ENCODE results near the gene POGK.
"Not testable (repeated sequence)": the region's sequence is repeated elsewhere in the genome, so short reads cannot be mapped to it uniquely, and the experiment has no call there.

POGK gene
- total RNA-seq, result 66.0 to 70.0 (median 67.2) reads per million in 3 donors

- Histone ChIP-seq H3K27me3 (replicated peaks; ENCODE audit: control insufficient read depth, insufficient read depth, low read length, poor library complexity, severe bottlenecking) (no peaks in the 10 kb centered on the region), H3K27ac (ENCODE audit: insufficient read depth, low read length, poor library complexity, severe bottlenecking) (peak within 1 kb of the TSS; percentile 85), H3K4me3 (ENCODE audit: insufficient read depth, low read depth, low read length, poor library complexity, severe bottlenecking) (peak within 1 kb of the TSS; percentile 66), H3K36me3 (ENCODE audit: control insufficient read depth, insufficient read depth, low read length) (peaks cover 21% of the 10 kb centered on the region), H3K9me3 (ENCODE audit: control insufficient read depth, low read length) (no peaks in the 10 kb centered on the region), H3K4me1 (ENCODE audit: control insufficient read depth, insufficient read depth, low read length, poor library complexity, severe bottlenecking) (peaks cover 20% of the 10 kb centered on the region)
- peak; percentile 70 to 74 (median 73) for DNase-seq
Observed at GRCh38 chr1:166838766-166839599, at the start of gene POGK. Gene POGK, plus strand, starts transcription at chr1:166839475. Its CDS starts 1,482 bp downstream, at chr1:166840957.

GRCh38 chr1:166796620-166797236 is 42.5 kb upstream of the POGK start:
- H3K4me1 ChIP-seq (ENCODE audit: control insufficient read depth, insufficient read depth, low read length, poor library complexity, severe bottlenecking), result no peaks in the 10 kb centered on the region
- no peaks in the 10 kb centered on the region for H3K27me3 ChIP-seq (replicated peaks; ENCODE audit: control insufficient read depth, insufficient read depth, low read length, poor library complexity, severe bottlenecking)
- DNase-seq, result no peak
- H3K36me3 ChIP-seq (ENCODE audit: control insufficient read depth, insufficient read depth, low read length), result no peaks in the 10 kb centered on the region
- H3K27ac ChIP-seq (ENCODE audit: insufficient read depth, low read length, poor library complexity, severe bottlenecking), result no peak overlapping the region
- H3K4me3 ChIP-seq (ENCODE audit: insufficient read depth, low read depth, low read length, poor library complexity, severe bottlenecking), result no peak overlapping the region
- H3K9me3 ChIP-seq (ENCODE audit: control insufficient read depth, low read length), result no peaks in the 10 kb centered on the region

- Histone ChIP-seq H3K27ac (ENCODE audit: insufficient read depth, low read length, poor library complexity, severe bottlenecking) (no peak overlapping the region), H3K9me3 (ENCODE audit: control insufficient read depth, low read length) (no peaks in the 10 kb centered on the region), H3K4me3 (ENCODE audit: insufficient read depth, low read depth, low read length, poor library complexity, severe bottlenecking) (no peak overlapping the region), H3K4me1 (ENCODE audit: control insufficient read depth, insufficient read depth, low read length, poor library complexity, severe bottlenecking) (no peaks in the 10 kb centered on the region), H3K36me3 (ENCODE audit: control insufficient read depth, insufficient read depth, low read length) (no peaks in the 10 kb centered on the region), H3K27me3 (replicated peaks; ENCODE audit: control insufficient read depth, insufficient read depth, low read length, poor library complexity, severe bottlenecking) (no peaks in the 10 kb centered on the region)
- no peak for DNase-seq
Observed at GRCh38 chr1:166808952-166809351, 30.3 kb upstream of the POGK start.

GRCh38 chr1:166811691-166812090 is 27.6 kb upstream of the POGK start:
- Histone ChIP-seq H3K4me3 (ENCODE audit: insufficient read depth, low read depth, low read length, poor library complexity, severe bottlenecking) (no peak overlapping the region), H3K27me3 (replicated peaks; ENCODE audit: control insufficient read depth, insufficient read depth, low read length, poor library complexity, severe bottlenecking) (no peaks in the 10 kb centered on the region), H3K27ac (ENCODE audit: insufficient read depth, low read length, poor library complexity, severe bottlenecking) (no peak overlapping the region), H3K36me3 (ENCODE audit: control insufficient read depth, insufficient read depth, low read length) (no peaks in the 10 kb centered on the region), H3K9me3 (ENCODE audit: control insufficient read depth, low read length) (no peaks in the 10 kb centered on the region), H3K4me1 (ENCODE audit: control insufficient read depth, insufficient read depth, low read length, poor library complexity, severe bottlenecking) (no peaks in the 10 kb centered on the region)
- no peak for DNase-seq

- no peaks in the 10 kb centered on the region for H3K9me3 ChIP-seq (ENCODE audit: control insufficient read depth, low read length)
- no peak overlapping the region for H3K4me3 ChIP-seq (ENCODE audit: insufficient read depth, low read depth, low read length, poor library complexity, severe bottlenecking)
- no peaks in the 10 kb centered on the region for H3K4me1 ChIP-seq (ENCODE audit: control insufficient read depth, insufficient read depth, low read length, poor library complexity, severe bottlenecking)
Observed at GRCh38 chr1:166813508-166814223, 25.6 kb upstream of the POGK start.

GRCh38 chr1:166814611-166815010 is 24.7 kb upstream of the POGK start:
- Histone ChIP-seq H3K27me3 (replicated peaks; ENCODE audit: control insufficient read depth, insufficient read depth, low read length, poor library complexity, severe bottlenecking) (no peaks in the 10 kb centered on the region), H3K4me3 (ENCODE audit: insufficient read depth, low read depth, low read length, poor library complexity, severe bottlenecking) (no peak overlapping the region), H3K36me3 (ENCODE audit: control insufficient read depth, insufficient read depth, low read length) (no peaks in the 10 kb centered on the region), H3K9me3 (ENCODE audit: control insufficient read depth, low read length) (no peaks in the 10 kb centered on the region), H3K4me1 (ENCODE audit: control insufficient read depth, insufficient read depth, low read length, poor library complexity, severe bottlenecking) (no peaks in the 10 kb centered on the region), H3K27ac (ENCODE audit: insufficient read depth, low read length, poor library complexity, severe bottlenecking) (no peak overlapping the region)
- no peak for DNase-seq

More at GRCh38 chr1:166813508-166814223, 25.6 kb upstream of the POGK start:
- Histone ChIP-seq H3K27me3 (replicated peaks; ENCODE audit: control insufficient read depth, insufficient read depth, low read length, poor library complexity, severe bottlenecking) (no peaks in the 10 kb centered on the region), H3K27ac (ENCODE audit: insufficient read depth, low read length, poor library complexity, severe bottlenecking) (no peak overlapping the region), H3K36me3 (ENCODE audit: control insufficient read depth, insufficient read depth, low read length) (no peaks in the 10 kb centered on the region)
- DNase-seq, result no peak

- Histone ChIP-seq H3K9me3 (ENCODE audit: control insufficient read depth, low read length) (no peaks in the 10 kb centered on the region), H3K27me3 (replicated peaks; ENCODE audit: control insufficient read depth, insufficient read depth, low read length, poor library complexity, severe bottlenecking) (no peaks in the 10 kb centered on the region), H3K36me3 (ENCODE audit: control insufficient read depth, insufficient read depth, low read length) (no peaks in the 10 kb centered on the region), H3K27ac (ENCODE audit: insufficient read depth, low read length, poor library complexity, severe bottlenecking) (no peak overlapping the region), H3K4me3 (ENCODE audit: insufficient read depth, low read depth, low read length, poor library complexity, severe bottlenecking) (no peak overlapping the region), H3K4me1 (ENCODE audit: control insufficient read depth, insufficient read depth, low read length, poor library complexity, severe bottlenecking) (no peaks in the 10 kb centered on the region)
- no peak for DNase-seq
Observed at GRCh38 chr1:166819974-166820373, 19.3 kb upstream of the POGK start.

GRCh38 chr1:166822385-166822784 is 16.9 kb upstream of the POGK start:
- no peak for DNase-seq
- Histone ChIP-seq H3K4me3 (ENCODE audit: insufficient read depth, low read depth, low read length, poor library complexity, severe bottlenecking) (no peak overlapping the region), H3K9me3 (ENCODE audit: control insufficient read depth, low read length) (no peaks in the 10 kb centered on the region), H3K27me3 (replicated peaks; ENCODE audit: control insufficient read depth, insufficient read depth, low read length, poor library complexity, severe bottlenecking) (no peaks in the 10 kb centered on the region), H3K4me1 (ENCODE audit: control insufficient read depth, insufficient read depth, low read length, poor library complexity, severe bottlenecking) (no peaks in the 10 kb centered on the region), H3K27ac (ENCODE audit: insufficient read depth, low read length, poor library complexity, severe bottlenecking) (no peak overlapping the region), H3K36me3 (ENCODE audit: control insufficient read depth, insufficient read depth, low read length) (no peaks in the 10 kb centered on the region)

- Histone ChIP-seq H3K27me3 (replicated peaks; ENCODE audit: control insufficient read depth, insufficient read depth, low read length, poor library complexity, severe bottlenecking) (no peaks in the 10 kb centered on the region), H3K4me3 (ENCODE audit: insufficient read depth, low read depth, low read length, poor library complexity, severe bottlenecking) (no peak overlapping the region), H3K9me3 (ENCODE audit: control insufficient read depth, low read length) (no peaks in the 10 kb centered on the region), H3K4me1 (ENCODE audit: control insufficient read depth, insufficient read depth, low read length, poor library complexity, severe bottlenecking) (no peaks in the 10 kb centered on the region), H3K27ac (ENCODE audit: insufficient read depth, low read length, poor library complexity, severe bottlenecking) (no peak overlapping the region), H3K36me3 (ENCODE audit: control insufficient read depth, insufficient read depth, low read length) (no peaks in the 10 kb centered on the region)
- DNase-seq, result no peak
Observed at GRCh38 chr1:166827426-166827825, 11.8 kb upstream of the POGK start.

- H3K4me1 ChIP-seq (ENCODE audit: control insufficient read depth, insufficient read depth, low read length, poor library complexity, severe bottlenecking), result not testable (repeated sequence)
Observed at GRCh38 chr1:166829762-166830161, 9.5 kb upstream of the POGK start.

More at GRCh38 chr1:166829762-166830161, 9.5 kb upstream of the POGK start:
- H3K9me3 ChIP-seq (ENCODE audit: control insufficient read depth, low read length); H3K36me3 ChIP-seq (ENCODE audit: control insufficient read depth, insufficient read depth, low read length); H3K4me3 ChIP-seq (ENCODE audit: insufficient read depth, low read depth, low read length, poor library complexity, severe bottlenecking); H3K27me3 ChIP-seq (replicated peaks; ENCODE audit: control insufficient read depth, insufficient read depth, low read length, poor library complexity, severe bottlenecking); H3K27ac ChIP-seq (ENCODE audit: insufficient read depth, low read length, poor library complexity, severe bottlenecking); DNase-seq: not testable (repeated sequence)
